OCI-LY3 (cell line): ENCODE measurements around the gene KRT3.

Experiments used
- EZH2phosphoT487 ChIP-seq: fragments of 200-600 bp; shearing (Covaris generic); IDR thresholded peaks from 2 replicates; pipeline ENCODE4 v1.6.1; 2018; ENCODE audit warnings: antibody characterized with exemption, mixed run types, low read depth
- TF ChIP-seq, protein P1 (sequence below): fragments of 200-600, 300-600 bp; sonication (generic); IDR thresholded peaks from 2 replicates; pipeline ENCODE4 v1.5.1; 2014; ENCODE audit warnings: antibody characterized with exemption, low read length, low read depth

DNA sequence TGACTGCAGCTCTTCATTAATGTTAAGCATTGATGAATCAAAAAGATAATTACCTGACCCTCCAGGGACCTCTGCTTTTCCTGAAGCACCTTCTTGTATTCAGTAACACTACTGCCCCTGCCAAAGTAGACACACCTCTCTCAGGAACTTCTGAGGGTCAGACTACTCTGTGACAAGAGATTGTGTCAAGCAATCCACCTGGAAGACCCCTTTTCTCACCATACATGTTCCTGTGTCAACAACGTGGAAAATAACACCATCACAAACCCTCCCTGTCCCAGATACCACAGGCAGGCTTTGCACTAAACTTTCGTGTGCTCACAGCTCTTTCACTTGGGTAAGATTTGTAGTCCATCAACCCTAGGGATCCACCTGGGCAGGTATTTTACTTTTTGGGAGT, 31.9 kb downstream of the KRT3 start:
- TF ChIP-seq, protein P1, sequence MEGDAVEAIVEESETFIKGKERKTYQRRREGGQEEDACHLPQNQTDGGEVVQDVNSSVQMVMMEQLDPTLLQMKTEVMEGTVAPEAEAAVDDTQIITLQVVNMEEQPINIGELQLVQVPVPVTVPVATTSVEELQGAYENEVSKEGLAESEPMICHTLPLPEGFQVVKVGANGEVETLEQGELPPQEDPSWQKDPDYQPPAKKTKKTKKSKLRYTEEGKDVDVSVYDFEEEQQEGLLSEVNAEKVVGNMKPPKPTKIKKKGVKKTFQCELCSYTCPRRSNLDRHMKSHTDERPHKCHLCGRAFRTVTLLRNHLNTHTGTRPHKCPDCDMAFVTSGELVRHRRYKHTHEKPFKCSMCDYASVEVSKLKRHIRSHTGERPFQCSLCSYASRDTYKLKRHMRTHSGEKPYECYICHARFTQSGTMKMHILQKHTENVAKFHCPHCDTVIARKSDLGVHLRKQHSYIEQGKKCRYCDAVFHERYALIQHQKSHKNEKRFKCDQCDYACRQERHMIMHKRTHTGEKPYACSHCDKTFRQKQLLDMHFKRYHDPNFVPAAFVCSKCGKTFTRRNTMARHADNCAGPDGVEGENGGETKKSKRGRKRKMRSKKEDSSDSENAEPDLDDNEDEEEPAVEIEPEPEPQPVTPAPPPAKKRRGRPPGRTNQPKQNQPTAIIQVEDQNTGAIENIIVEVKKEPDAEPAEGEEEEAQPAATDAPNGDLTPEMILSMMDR, result no peak
- TF ChIP-seq EZH2phosphoT487, result no peak
